Measurements from ENCODE around the gene KCNJ8.
"Not testable (repeated sequence)": the region's sequence is repeated elsewhere in the genome, so short reads cannot be mapped to it uniquely, and the experiment has no call there.

Gene KCNJ8

GRCh38 chr12:21782723-21783122 is 8.2 kb upstream of the KCNJ8 start:
- H3K36me3 ChIP-seq (ENCODE audit: control insufficient read depth in 4 of 4, insufficient read depth in 4 of 4, low read length in 3 of 4); POLR2A ChIA-PET; DNase-seq; H3K4me3 ChIP-seq (ENCODE audit: control insufficient read depth in 1 of 7, extremely low read depth in 1 of 7, insufficient read depth in 4 of 7, low read depth in 2 of 7, low read length in 6 of 7); H3K27ac ChIP-seq (ENCODE audit: insufficient read depth in 1 of 2, low read depth in 1 of 2, low read length in 2 of 2, poor library complexity in 1 of 2, severe bottlenecking in 2 of 2); H3K9me3 ChIP-seq (ENCODE audit: control extremely low read depth in 1 of 5, control insufficient read depth in 4 of 5, insufficient read depth in 2 of 5, low read depth in 1 of 5, low read length in 4 of 5); H3K27me3 ChIP-seq (replicated peaks in 2 of 5; ENCODE audit: control insufficient read depth in 4 of 5, insufficient read depth in 5 of 5, low read length in 4 of 5); CTCF ChIA-PET; H3K4me1 ChIP-seq (ENCODE audit: control extremely low read depth in 1 of 4, control insufficient read depth in 4 of 4, insufficient read depth in 4 of 4, low read length in 3 of 4): not testable (repeated sequence)
- 67% methylated on average over 1 of the region's 3 CpGs for WGBS (ENCODE audit: insufficient coverage)

GRCh38 chr12:21780786-21781185 is 6.3 kb upstream of the KCNJ8 start:
- no peaks in the 10 kb centered on the region for H3K9me3 ChIP-seq (ENCODE audit: control extremely low read depth in 1 of 5, control insufficient read depth in 4 of 5, insufficient read depth in 2 of 5, low read depth in 1 of 5, low read length in 4 of 5)
- no peak overlapping the region for H3K4me3 ChIP-seq (ENCODE audit: control insufficient read depth in 1 of 7, extremely low read depth in 1 of 7, insufficient read depth in 4 of 7, low read depth in 2 of 7, low read length in 6 of 7)
- 97% methylated on average over 3 of the region's 3 CpGs for WGBS (ENCODE audit: insufficient coverage)
- ChIA-PET POLR2A (no interaction called here), CTCF (no interaction called here)
- H3K36me3 ChIP-seq (ENCODE audit: control insufficient read depth in 4 of 4, insufficient read depth in 4 of 4, low read length in 3 of 4): no peaks in the 10 kb centered on the region
- DNase-seq: no peak
- H3K27ac ChIP-seq (ENCODE audit: insufficient read depth in 1 of 2, low read depth in 1 of 2, low read length in 2 of 2, poor library complexity in 1 of 2, severe bottlenecking in 2 of 2): no peak overlapping the region
- no peaks in the 10 kb centered on the region for H3K4me1 ChIP-seq (ENCODE audit: control extremely low read depth in 1 of 4, control insufficient read depth in 4 of 4, insufficient read depth in 4 of 4, low read length in 3 of 4)
- peaks cover 0 to 10% (median 7%) of the 10 kb centered on the region in 5 experiments for H3K27me3 ChIP-seq (replicated peaks in 2 of 5; ENCODE audit: control insufficient read depth in 4 of 5, insufficient read depth in 5 of 5, low read length in 4 of 5)

GRCh38 chr12:21776175-21776574 is 1.7 kb upstream of the KCNJ8 start:
- WGBS (ENCODE audit: insufficient coverage): 100% methylated on average over 2 of the region's 3 CpGs
- Histone ChIP-seq H3K27ac (ENCODE audit: insufficient read depth in 1 of 2, low read depth in 1 of 2, low read length in 2 of 2, poor library complexity in 1 of 2, severe bottlenecking in 2 of 2) (no peak overlapping the region), H3K9me3 (ENCODE audit: control extremely low read depth in 1 of 5, control insufficient read depth in 4 of 5, insufficient read depth in 2 of 5, low read depth in 1 of 5, low read length in 4 of 5) (no peaks in the 10 kb centered on the region), H3K4me1 (ENCODE audit: control extremely low read depth in 1 of 4, control insufficient read depth in 4 of 4, insufficient read depth in 4 of 4, low read length in 3 of 4) (peaks cover 0 to 23% (median 9%) of the 10 kb centered on the region in 4 experiments), H3K4me3 (ENCODE audit: control insufficient read depth in 1 of 7, extremely low read depth in 1 of 7, insufficient read depth in 4 of 7, low read depth in 2 of 7, low read length in 6 of 7) (no peak overlapping the region), H3K36me3 (ENCODE audit: control insufficient read depth in 4 of 4, insufficient read depth in 4 of 4, low read length in 3 of 4) (peaks cover 0 to 2% (median 0%) of the 10 kb centered on the region in 4 experiments), H3K27me3 (replicated peaks in 2 of 5; ENCODE audit: control insufficient read depth in 4 of 5, insufficient read depth in 5 of 5, low read length in 4 of 5) (peaks cover 3 to 32% (median 19%) of the 10 kb centered on the region in 5 experiments)
- DNase-seq: no peak
- ChIA-PET CTCF (no interaction called here), POLR2A (no interaction called here)

DNA sequence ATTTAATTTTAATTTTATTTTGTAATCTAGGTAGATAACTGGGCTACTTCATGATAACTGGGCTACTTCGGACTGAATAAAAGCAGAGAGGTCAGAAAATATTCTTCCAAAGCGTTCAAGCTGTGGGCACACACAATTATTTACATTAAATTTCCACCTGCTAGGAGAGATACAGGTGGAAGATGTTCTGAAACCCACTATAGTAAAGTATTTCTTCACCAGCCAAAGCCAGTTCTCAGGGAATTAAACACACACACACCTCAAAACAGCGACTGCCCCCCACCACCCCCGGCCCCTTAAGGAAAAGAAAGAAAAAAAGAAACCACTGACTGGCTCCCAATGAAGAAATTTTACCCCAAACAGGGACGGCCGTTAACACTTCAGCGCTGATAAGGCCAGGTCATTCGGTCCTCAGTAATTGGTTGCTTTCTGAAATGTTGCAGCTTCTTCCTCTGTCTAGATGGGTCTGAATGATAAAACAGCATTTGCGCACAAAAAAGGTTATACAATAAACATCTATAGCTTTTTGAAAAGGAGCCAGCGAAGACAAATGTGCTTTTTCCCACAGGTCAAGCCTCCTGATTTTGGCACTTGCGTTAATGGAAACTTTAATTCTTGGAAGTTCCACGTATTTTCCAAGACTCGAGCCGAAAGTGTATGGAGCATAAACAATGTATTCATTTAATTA is 771 bp upstream of the KCNJ8 start:
- H3K4me3 ChIP-seq (ENCODE audit: control insufficient read depth in 1 of 7, extremely low read depth in 1 of 7, insufficient read depth in 4 of 7, low read depth in 2 of 7, low read length in 6 of 7): peak overlapping the region in 6 of 7 experiments; percentile 9 to 79 (median 56)
- H3K36me3 ChIP-seq (ENCODE audit: control insufficient read depth in 4 of 4, insufficient read depth in 4 of 4, low read length in 3 of 4): peaks cover 0 to 3% (median 0%) of the 10 kb centered on the region in 4 experiments
- H3K4me1 ChIP-seq (ENCODE audit: control extremely low read depth in 1 of 4, control insufficient read depth in 4 of 4, insufficient read depth in 4 of 4, low read length in 3 of 4): peaks cover 0 to 23% (median 9%) of the 10 kb centered on the region in 4 experiments
- peak in 2 of 3 donors; percentile 17 to 35 for DNase-seq
- 0% methylated on average over 8 of the region's 14 CpGs for WGBS (ENCODE audit: insufficient coverage)
- peaks cover 3 to 32% (median 19%) of the 10 kb centered on the region in 5 experiments for H3K27me3 ChIP-seq (replicated peaks in 2 of 5; ENCODE audit: control insufficient read depth in 4 of 5, insufficient read depth in 5 of 5, low read length in 4 of 5)
- H3K27ac ChIP-seq (ENCODE audit: insufficient read depth in 1 of 2, low read depth in 1 of 2, low read length in 2 of 2, poor library complexity in 1 of 2, severe bottlenecking in 2 of 2): peak overlapping the region in 1 of 2 experiments; percentile 55
- POLR2A ChIA-PET: no interaction called here
- H3K9me3 ChIP-seq (ENCODE audit: control extremely low read depth in 1 of 5, control insufficient read depth in 4 of 5, insufficient read depth in 2 of 5, low read depth in 1 of 5, low read length in 4 of 5): no peaks in the 10 kb centered on the region
- CTCF ChIA-PET: no interaction called here

DNA sequence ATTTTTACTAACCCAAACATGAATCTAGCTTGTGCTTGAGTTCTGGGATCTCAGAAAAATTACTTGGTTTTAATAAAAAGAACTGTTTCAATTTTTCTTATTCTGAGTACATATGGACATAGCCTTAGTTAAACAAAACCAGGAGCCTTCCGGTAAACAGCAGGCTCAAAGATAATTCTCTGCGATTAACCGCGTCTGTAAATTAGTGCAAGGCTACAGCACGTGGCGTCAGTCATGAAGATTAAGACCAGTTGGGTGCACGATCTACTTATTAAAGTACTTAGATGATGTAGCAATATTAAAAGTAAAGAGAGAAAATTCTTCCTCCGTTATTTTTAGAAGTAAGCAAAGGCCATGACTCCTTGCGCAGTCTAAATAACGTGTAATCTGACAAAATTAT is 700 bp downstream of the KCNJ8 start:
- Histone ChIP-seq H3K27ac (ENCODE audit: insufficient read depth in 1 of 2, low read depth in 1 of 2, low read length in 2 of 2, poor library complexity in 1 of 2, severe bottlenecking in 2 of 2) (no peak overlapping the region), H3K27me3 (replicated peaks in 2 of 5; ENCODE audit: control insufficient read depth in 4 of 5, insufficient read depth in 5 of 5, low read length in 4 of 5) (peaks cover 3 to 32% (median 17%) of the 10 kb centered on the region in 5 experiments), H3K4me1 (ENCODE audit: control extremely low read depth in 1 of 4, control insufficient read depth in 4 of 4, insufficient read depth in 4 of 4, low read length in 3 of 4) (peaks cover 0 to 23% (median 9%) of the 10 kb centered on the region in 4 experiments), H3K4me3 (ENCODE audit: control insufficient read depth in 1 of 7, extremely low read depth in 1 of 7, insufficient read depth in 4 of 7, low read depth in 2 of 7, low read length in 6 of 7) (peak overlapping the region in 4 of 7 experiments; percentile 43 to 79 (median 68)), H3K36me3 (ENCODE audit: control insufficient read depth in 4 of 4, insufficient read depth in 4 of 4, low read length in 3 of 4) (peaks cover 0 to 3% (median 0%) of the 10 kb centered on the region in 4 experiments), H3K9me3 (ENCODE audit: control extremely low read depth in 1 of 5, control insufficient read depth in 4 of 5, insufficient read depth in 2 of 5, low read depth in 1 of 5, low read length in 4 of 5) (no peaks in the 10 kb centered on the region)
- POLR2A ChIA-PET: no interaction called here
- WGBS (ENCODE audit: insufficient coverage): 0% methylated on average over 4 of the region's 10 CpGs
- DNase-seq: peak in 2 of 3 donors; percentile 15 to 52
- CTCF ChIA-PET: no interaction called here

GRCh38 chr12:21773263-21773741 is 1.2 kb downstream of the KCNJ8 start:
- ChIA-PET CTCF (interaction anchor here (1.0 kb wide), 1 partner anchor 10 kb away, joined by 3 read pairs; no protein-coding TSS in a partner anchor), POLR2A (interaction anchor here (0.6 kb wide), 1 partner anchor 8 kb away, joined by 4 read pairs; no protein-coding TSS in a partner anchor)
- Histone ChIP-seq H3K27me3 (replicated peaks in 2 of 5; ENCODE audit: control insufficient read depth in 4 of 5, insufficient read depth in 5 of 5, low read length in 4 of 5) (peaks cover 3 to 32% (median 17%) of the 10 kb centered on the region in 5 experiments), H3K9me3 (ENCODE audit: control extremely low read depth in 1 of 5, control insufficient read depth in 4 of 5, insufficient read depth in 2 of 5, low read depth in 1 of 5, low read length in 4 of 5) (no peaks in the 10 kb centered on the region), H3K4me3 (ENCODE audit: control insufficient read depth in 1 of 7, extremely low read depth in 1 of 7, insufficient read depth in 4 of 7, low read depth in 2 of 7, low read length in 6 of 7) (peak overlapping the region in 4 of 7 experiments; percentile 43 to 79 (median 68)), H3K36me3 (ENCODE audit: control insufficient read depth in 4 of 4, insufficient read depth in 4 of 4, low read length in 3 of 4) (peaks cover 0 to 3% (median 0%) of the 10 kb centered on the region in 4 experiments), H3K4me1 (ENCODE audit: control extremely low read depth in 1 of 4, control insufficient read depth in 4 of 4, insufficient read depth in 4 of 4, low read length in 3 of 4) (peaks cover 0 to 23% (median 9%) of the 10 kb centered on the region in 4 experiments), H3K27ac (ENCODE audit: insufficient read depth in 1 of 2, low read depth in 1 of 2, low read length in 2 of 2, poor library complexity in 1 of 2, severe bottlenecking in 2 of 2) (no peak overlapping the region)
- WGBS (ENCODE audit: insufficient coverage): 27% methylated on average over 22 of the region's 23 CpGs
- DNase-seq: peak in 2 of 3 donors; percentile 29 to 56

DNA sequence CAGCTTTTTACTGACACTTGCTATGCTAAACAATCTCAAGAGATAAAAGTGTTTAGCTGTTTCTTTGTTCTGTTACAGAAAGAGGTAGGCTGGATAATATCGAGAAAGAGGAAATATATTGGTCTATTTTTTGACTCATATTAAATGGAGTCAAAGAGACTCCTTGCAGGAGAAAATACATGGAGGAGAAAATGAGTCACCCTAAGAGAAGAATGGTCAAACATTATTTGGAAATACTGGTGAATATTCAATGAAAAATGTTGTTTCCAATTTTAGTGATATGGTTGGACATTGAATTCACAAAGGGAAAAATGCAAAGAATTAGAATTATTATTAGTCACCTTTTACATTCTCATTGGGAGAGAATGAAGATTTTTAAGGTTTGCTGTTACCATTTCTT is 3.2 kb downstream of the KCNJ8 start:
- Histone ChIP-seq H3K4me1 (ENCODE audit: control extremely low read depth in 1 of 4, control insufficient read depth in 4 of 4, insufficient read depth in 4 of 4, low read length in 3 of 4) (peaks cover 0 to 23% (median 9%) of the 10 kb centered on the region in 4 experiments), H3K27ac (ENCODE audit: insufficient read depth in 1 of 2, low read depth in 1 of 2, low read length in 2 of 2, poor library complexity in 1 of 2, severe bottlenecking in 2 of 2) (no peak overlapping the region), H3K4me3 (ENCODE audit: control insufficient read depth in 1 of 7, extremely low read depth in 1 of 7, insufficient read depth in 4 of 7, low read depth in 2 of 7, low read length in 6 of 7) (no peak overlapping the region), H3K9me3 (ENCODE audit: control extremely low read depth in 1 of 5, control insufficient read depth in 4 of 5, insufficient read depth in 2 of 5, low read depth in 1 of 5, low read length in 4 of 5) (no peaks in the 10 kb centered on the region), H3K36me3 (ENCODE audit: control insufficient read depth in 4 of 4, insufficient read depth in 4 of 4, low read length in 3 of 4) (peaks cover 0 to 3% (median 0%) of the 10 kb centered on the region in 4 experiments), H3K27me3 (replicated peaks in 2 of 5; ENCODE audit: control insufficient read depth in 4 of 5, insufficient read depth in 5 of 5, low read length in 4 of 5) (peaks cover 3 to 30% (median 9%) of the 10 kb centered on the region in 5 experiments)
- ChIA-PET POLR2A (no interaction called here), CTCF (no interaction called here)
- DNase-seq: no peak
- WGBS (ENCODE audit: insufficient coverage): 38% methylated on average over 1 of the region's 1 CpG

Data from common myeloid progenitor, CD34-positive (primary cell).